ENCODE data around the gene IDH3A. TPM values are rescaled to one million over a fixed set of nuclear protein-coding genes. Genes with fewer than 3 reads are reported as not detected.

IDH3A gene
- total and polyA plus RNA-seq, 3 donors from 2014 or later = 88.9 to 120 (median 119) TPM

GRCh38 chr15:78208887-78209645, 59.9 kb downstream of the IDH3A start:
- Histone ChIP-seq H3K27me3 (no peaks in the 10 kb centered on the region), H3K4me1 (peaks cover 60% of the 10 kb centered on the region), H3K36me3 (ENCODE audit: low read depth, missing control alignments) (no peaks in the 10 kb centered on the region), H3K9me3 (no peaks in the 10 kb centered on the region), H3K4me3 (no peak overlapping the region), H3K27ac (peak overlapping the region; percentile 74 to 80)
- intact Hi-C loops (cut with DNase I; ENCODE audit: low total_unique reads) = no loop called here
- 89 to 92% methylated on average over 20 of the region's 20 CpGs for WGBS, 2 donors
- TF ChIP-seq POLR2A (IDR thresholded peaks at IDR 0.05) (no peak), CTCF (IDR thresholded peaks at IDR 0.05) (no peak)
- peak; percentile 12 for DNase-seq

GRCh38 chr15:78209646-78210348, 60.6 kb downstream of the IDH3A start:
- Histone ChIP-seq H3K4me1 (peaks cover 52% of the 10 kb centered on the region), H3K4me3 (no peak overlapping the region), H3K27ac (peak overlapping the region; percentile 69 to 74), H3K27me3 (no peaks in the 10 kb centered on the region), H3K9me3 (no peaks in the 10 kb centered on the region), H3K36me3 (ENCODE audit: low read depth, missing control alignments) (no peaks in the 10 kb centered on the region)
- no peak for TF ChIP-seq POLR2A (IDR thresholded peaks at IDR 0.05)
- no peak for TF ChIP-seq CTCF (IDR thresholded peaks at IDR 0.05)
- 54 to 74% methylated on average over 9 of the region's 9 CpGs for WGBS, 2 donors
- peak; percentile 28 for DNase-seq
- intact Hi-C loops (cut with DNase I; ENCODE audit: low total_unique reads) = no loop called here

GRCh38 chr15:78210349-78210717, 61.2 kb downstream of the IDH3A start:
- DNase-seq = peak; percentile 13

GRCh38 chr15:78211189-78211921, 62.2 kb downstream of the IDH3A start:
- 67 to 73% methylated on average over 12 of the region's 12 CpGs for WGBS, 2 donors
- no peaks in the 10 kb centered on the region for H3K27me3 ChIP-seq
- peak overlapping the region; percentile 69 to 74 for H3K27ac ChIP-seq
- peaks cover 39% of the 10 kb centered on the region for H3K4me1 ChIP-seq
- DNase-seq = peak; percentile 65
- TF ChIP-seq CTCF (IDR thresholded peaks at IDR 0.05) = no peak
- TF ChIP-seq POLR2A (IDR thresholded peaks at IDR 0.05) = no peak
- intact Hi-C loops (cut with DNase I; ENCODE audit: low total_unique reads) = no loop called here
- H3K9me3 ChIP-seq = no peaks in the 10 kb centered on the region
- no peak overlapping the region for H3K4me3 ChIP-seq
- no peaks in the 10 kb centered on the region for H3K36me3 ChIP-seq (ENCODE audit: low read depth, missing control alignments)

More at GRCh38 chr15:78210349-78210717, 61.2 kb downstream of the IDH3A start:
- Histone ChIP-seq H3K4me1 (peaks cover 47% of the 10 kb centered on the region), H3K9me3 (no peaks in the 10 kb centered on the region), H3K36me3 (ENCODE audit: low read depth, missing control alignments) (no peaks in the 10 kb centered on the region), H3K27ac (peak overlapping the region; percentile 69 to 74), H3K27me3 (no peaks in the 10 kb centered on the region), H3K4me3 (no peak overlapping the region)
- TF ChIP-seq POLR2A (IDR thresholded peaks at IDR 0.05) (no peak), CTCF (IDR thresholded peaks at IDR 0.05) (no peak)
- intact Hi-C loops (cut with DNase I; ENCODE audit: low total_unique reads) = no loop called here
- 67 to 88% methylated on average over 5 of the region's 5 CpGs for WGBS, 2 donors
